ENCODE results near the gene DEPDC1.

The DEPDC1 gene, protein sequence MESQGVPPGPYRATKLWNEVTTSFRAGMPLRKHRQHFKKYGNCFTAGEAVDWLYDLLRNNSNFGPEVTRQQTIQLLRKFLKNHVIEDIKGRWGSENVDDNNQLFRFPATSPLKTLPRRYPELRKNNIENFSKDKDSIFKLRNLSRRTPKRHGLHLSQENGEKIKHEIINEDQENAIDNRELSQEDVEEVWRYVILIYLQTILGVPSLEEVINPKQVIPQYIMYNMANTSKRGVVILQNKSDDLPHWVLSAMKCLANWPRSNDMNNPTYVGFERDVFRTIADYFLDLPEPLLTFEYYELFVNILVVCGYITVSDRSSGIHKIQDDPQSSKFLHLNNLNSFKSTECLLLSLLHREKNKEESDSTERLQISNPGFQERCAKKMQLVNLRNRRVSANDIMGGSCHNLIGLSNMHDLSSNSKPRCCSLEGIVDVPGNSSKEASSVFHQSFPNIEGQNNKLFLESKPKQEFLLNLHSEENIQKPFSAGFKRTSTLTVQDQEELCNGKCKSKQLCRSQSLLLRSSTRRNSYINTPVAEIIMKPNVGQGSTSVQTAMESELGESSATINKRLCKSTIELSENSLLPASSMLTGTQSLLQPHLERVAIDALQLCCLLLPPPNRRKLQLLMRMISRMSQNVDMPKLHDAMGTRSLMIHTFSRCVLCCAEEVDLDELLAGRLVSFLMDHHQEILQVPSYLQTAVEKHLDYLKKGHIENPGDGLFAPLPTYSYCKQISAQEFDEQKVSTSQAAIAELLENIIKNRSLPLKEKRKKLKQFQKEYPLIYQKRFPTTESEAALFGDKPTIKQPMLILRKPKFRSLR

DNA sequence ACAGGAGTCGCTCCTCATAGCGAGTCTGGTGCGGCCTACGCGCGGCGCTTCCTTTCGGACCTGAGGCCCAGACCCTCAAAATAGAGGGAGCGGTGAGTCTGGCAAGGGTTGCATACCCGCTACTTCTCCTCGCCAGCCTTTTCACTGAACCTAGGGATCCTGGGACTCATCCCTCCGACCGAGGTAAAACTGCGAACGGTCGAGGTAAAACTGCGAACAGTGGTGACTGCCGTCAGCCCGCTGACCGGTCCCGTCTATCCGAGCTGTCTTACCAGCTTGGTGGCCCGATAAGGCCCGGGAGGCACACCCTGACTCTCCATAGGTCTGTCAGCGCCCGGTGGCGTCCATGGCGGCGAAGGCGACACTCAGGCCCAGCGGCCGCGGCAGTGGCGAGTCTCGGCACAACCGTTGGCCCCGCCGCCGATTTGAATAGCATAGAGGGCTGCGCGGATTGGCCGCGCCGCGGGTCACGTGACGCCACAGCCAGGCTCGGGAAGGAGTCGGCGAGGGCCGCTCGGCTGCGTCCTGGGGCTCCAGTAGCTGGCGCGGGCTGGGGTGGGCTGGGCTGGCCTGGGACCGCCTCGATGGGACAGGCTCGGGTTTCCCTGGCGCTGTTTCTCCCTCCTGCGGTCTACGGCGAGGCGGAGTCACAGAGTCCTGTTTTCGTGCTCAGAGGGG is at the start of gene DEPDC1:
TSS of gene DEPDC1 (minus strand) at position 403 of the 678 bp plus-strand sequence. CDS start at position 320, 83 bp downstream.
- Mint-ChIP-seq H3K27me3 (peaks cover 18% of the 10 kb centered on the region), H3K4me1 (peaks cover 14% of the 10 kb centered on the region), H3K4me3 (peak within 1 kb of the TSS; percentile 85), H3K27ac (peak within 1 kb of the TSS; percentile 60), H3K9me3 (no peaks in the 10 kb centered on the region), H3K36me3 (ENCODE audit: low read depth) (no peaks in the 10 kb centered on the region)
- DNase-seq = peak; percentile 81
- peak; percentile 98 for ATAC-seq

- Mint-ChIP-seq H3K4me1 (no peaks in the 10 kb centered on the region), H3K27me3 (no peaks in the 10 kb centered on the region), H3K27ac (no peak overlapping the region), H3K36me3 (ENCODE audit: low read depth) (no peaks in the 10 kb centered on the region), H3K9me3 (peaks cover 4% of the 10 kb centered on the region), H3K4me3 (no peak overlapping the region)
- ATAC-seq = no peak
- DNase-seq = no peak
These were observed 47.8 kb upstream of the DEPDC1 start for GRCh38 chr1:68544651-68545050.

DNA sequence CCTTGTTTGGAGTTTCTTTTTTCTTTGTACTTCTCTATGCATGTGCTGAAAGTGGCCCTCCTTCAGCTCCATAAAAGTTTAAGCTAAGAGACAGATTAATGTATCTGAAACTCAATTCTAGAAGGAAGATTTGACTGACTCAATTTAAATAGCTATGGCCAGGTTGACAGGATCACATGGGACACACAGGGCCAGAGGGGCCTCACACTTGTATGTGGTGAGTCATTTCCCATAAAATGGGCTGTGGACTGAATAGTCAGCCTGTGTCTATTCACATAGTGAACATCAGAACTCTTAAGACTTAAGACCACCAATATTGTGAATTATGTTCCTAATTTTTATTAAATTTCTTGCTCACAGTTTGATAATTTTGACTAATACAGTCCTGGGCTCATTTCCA is 45.7 kb upstream of the DEPDC1 start:
- Mint-ChIP-seq H3K36me3 (ENCODE audit: low read depth) (no peaks in the 10 kb centered on the region), H3K27ac (no peak overlapping the region), H3K4me1 (no peaks in the 10 kb centered on the region), H3K9me3 (no peaks in the 10 kb centered on the region), H3K4me3 (no peak overlapping the region), H3K27me3 (no peaks in the 10 kb centered on the region)
- DNase-seq (no peak), ATAC-seq (no peak)

GRCh38 chr1:68538941-68539340 is 42.1 kb upstream of the DEPDC1 start:
- Mint-ChIP-seq H3K27me3 (no peaks in the 10 kb centered on the region), H3K27ac (no peak overlapping the region), H3K4me1 (no peaks in the 10 kb centered on the region), H3K4me3 (no peak overlapping the region), H3K36me3 (ENCODE audit: low read depth) (no peaks in the 10 kb centered on the region), H3K9me3 (no peaks in the 10 kb centered on the region)
- DNase-seq (no peak), ATAC-seq (no peak)

DNA sequence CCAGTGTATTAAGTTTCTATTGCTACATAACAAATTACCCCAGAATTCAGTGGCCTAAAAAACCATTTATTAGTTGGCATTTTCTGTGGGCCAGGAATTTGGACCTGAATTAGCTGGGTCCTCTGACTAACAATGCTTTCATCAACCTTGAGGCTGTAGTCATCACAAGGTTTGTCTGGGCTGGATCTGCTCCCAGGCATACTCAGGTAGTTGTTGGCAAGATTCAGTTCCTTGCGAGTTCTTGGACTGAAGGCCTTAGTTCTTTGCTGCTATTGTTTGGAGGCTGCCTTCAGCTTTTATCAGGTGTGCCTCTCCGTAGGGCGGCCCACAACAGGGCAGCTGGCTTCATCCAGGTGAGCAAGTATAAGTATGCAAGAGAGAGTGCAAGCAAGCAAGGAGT is 31.4 kb upstream of the DEPDC1 start:
- no peaks in the 10 kb centered on the region for H3K36me3 Mint-ChIP-seq (ENCODE audit: low read depth)
- no peak overlapping the region for H3K4me3 Mint-ChIP-seq
- H3K9me3 Mint-ChIP-seq = peaks cover 4% of the 10 kb centered on the region
- H3K4me1 Mint-ChIP-seq = no peaks in the 10 kb centered on the region
- no peak overlapping the region for H3K27ac Mint-ChIP-seq
- ATAC-seq (no peak), DNase-seq (no peak)
- peaks cover 3% of the 10 kb centered on the region for H3K27me3 Mint-ChIP-seq

DNA sequence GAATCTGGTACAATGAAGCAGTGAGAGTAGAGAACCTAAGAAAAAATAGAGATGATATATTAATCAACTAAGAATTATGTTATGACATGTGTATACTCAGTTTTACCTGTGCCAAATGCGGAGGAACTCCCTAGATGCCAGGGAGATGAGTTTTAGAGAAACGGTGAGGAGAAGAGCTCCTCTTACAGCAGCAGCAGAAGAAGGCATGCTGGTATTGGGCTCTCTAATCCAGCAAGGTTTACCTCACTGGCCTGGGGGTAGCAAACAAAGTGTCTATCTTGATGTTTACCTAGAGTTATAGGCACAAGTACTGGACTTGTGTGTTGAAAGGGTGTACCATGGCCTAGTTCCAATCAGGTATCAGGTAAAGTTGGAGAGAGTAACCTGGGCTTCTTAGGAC is 28.9 kb upstream of the DEPDC1 start:
- Mint-ChIP-seq H3K9me3 (no peaks in the 10 kb centered on the region), H3K27me3 (peaks cover 3% of the 10 kb centered on the region), H3K27ac (no peak overlapping the region), H3K4me3 (no peak overlapping the region), H3K36me3 (ENCODE audit: low read depth) (no peaks in the 10 kb centered on the region), H3K4me1 (no peaks in the 10 kb centered on the region)
- DNase-seq (no peak), ATAC-seq (no peak)

- Mint-ChIP-seq H3K9me3 (no peaks in the 10 kb centered on the region), H3K4me1 (no peaks in the 10 kb centered on the region), H3K36me3 (ENCODE audit: low read depth) (no peaks in the 10 kb centered on the region), H3K4me3 (no peak overlapping the region), H3K27me3 (peaks cover 4% of the 10 kb centered on the region), H3K27ac (no peak overlapping the region)
- DNase-seq (no peak), ATAC-seq (no peak)
These were observed 24.4 kb upstream of the DEPDC1 start for GRCh38 chr1:68521286-68521685.

DNA sequence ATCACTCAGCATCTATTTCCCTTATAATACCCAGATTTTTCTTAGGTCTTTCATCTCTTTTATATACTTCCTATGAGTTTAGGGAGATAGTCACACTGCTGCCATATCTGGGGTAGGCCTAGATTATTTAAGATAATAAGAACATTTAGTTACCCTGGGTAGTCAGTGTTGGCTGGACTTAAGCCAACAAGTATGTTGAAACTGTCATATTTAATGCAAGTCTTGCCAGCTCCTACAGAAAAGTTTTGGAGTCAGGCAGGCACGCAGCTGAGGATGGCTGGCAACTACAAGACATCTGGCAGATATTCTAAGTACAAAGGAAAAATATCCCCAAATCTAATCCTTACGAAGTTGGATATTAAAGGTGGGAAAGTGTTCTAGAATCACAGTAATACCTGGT is 19.2 kb upstream of the DEPDC1 start:
- H3K4me3 Mint-ChIP-seq = no peak overlapping the region
- no peak for ATAC-seq
- no peak for DNase-seq
- H3K27ac Mint-ChIP-seq = no peak overlapping the region
- H3K4me1 Mint-ChIP-seq = no peaks in the 10 kb centered on the region
- peaks cover 2% of the 10 kb centered on the region for H3K27me3 Mint-ChIP-seq
- H3K36me3 Mint-ChIP-seq (ENCODE audit: low read depth) = no peaks in the 10 kb centered on the region
- H3K9me3 Mint-ChIP-seq = peaks cover 3% of the 10 kb centered on the region

- ATAC-seq (no peak), DNase-seq (no peak)
- H3K4me1 Mint-ChIP-seq = no peaks in the 10 kb centered on the region
- peaks cover 3% of the 10 kb centered on the region for H3K9me3 Mint-ChIP-seq
- no peak overlapping the region for H3K4me3 Mint-ChIP-seq
- no peaks in the 10 kb centered on the region for H3K27me3 Mint-ChIP-seq
- H3K36me3 Mint-ChIP-seq (ENCODE audit: low read depth) = no peaks in the 10 kb centered on the region
- H3K27ac Mint-ChIP-seq = no peak overlapping the region
These were observed 14.4 kb upstream of the DEPDC1 start for GRCh38 chr1:68511254-68511653.

DNA sequence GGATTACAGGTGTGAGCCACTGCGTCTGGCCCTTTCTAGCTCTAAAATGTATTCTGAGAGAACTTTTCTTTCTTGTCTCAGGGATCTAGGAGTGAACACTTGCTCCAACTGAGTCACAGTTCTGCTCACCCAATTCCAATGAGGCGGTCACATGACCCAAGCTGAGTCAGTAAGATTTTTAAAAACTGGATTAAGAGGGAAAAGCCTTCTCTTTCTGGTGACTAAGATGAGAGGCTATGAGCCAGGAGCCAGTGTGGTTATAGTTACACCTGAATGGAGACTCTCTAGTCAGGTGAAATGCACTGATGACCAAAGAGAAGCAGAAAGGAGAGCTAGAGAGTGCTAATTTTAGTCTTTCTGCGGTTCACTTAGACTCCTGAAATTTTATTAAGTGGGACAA is 9.5 kb upstream of the DEPDC1 start:
- Mint-ChIP-seq H3K4me1 (peaks cover 2% of the 10 kb centered on the region), H3K27me3 (no peaks in the 10 kb centered on the region), H3K36me3 (ENCODE audit: low read depth) (no peaks in the 10 kb centered on the region), H3K4me3 (no peak overlapping the region), H3K27ac (no peak overlapping the region), H3K9me3 (no peaks in the 10 kb centered on the region)
- DNase-seq = no peak
- ATAC-seq = no peak

DNA sequence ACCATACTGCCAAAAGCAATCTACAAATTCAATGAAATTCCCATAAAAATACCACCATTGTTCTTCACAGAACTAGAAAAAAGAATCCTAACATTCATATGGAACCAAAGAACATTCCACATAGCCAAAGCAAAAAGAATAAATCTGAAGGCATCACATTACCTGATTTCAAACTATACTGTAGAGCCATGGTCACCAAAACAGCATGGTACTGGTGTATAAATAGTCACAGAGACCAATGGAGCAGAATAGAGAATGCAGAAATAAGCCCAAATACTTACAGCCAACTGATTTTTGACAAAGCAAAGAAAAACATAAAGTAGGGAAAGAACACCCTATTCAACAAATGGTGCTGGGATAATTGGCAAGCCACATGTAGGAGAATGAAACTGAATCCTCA is 6.2 kb upstream of the DEPDC1 start:
- peaks cover 2% of the 10 kb centered on the region for H3K27me3 Mint-ChIP-seq

DNA sequence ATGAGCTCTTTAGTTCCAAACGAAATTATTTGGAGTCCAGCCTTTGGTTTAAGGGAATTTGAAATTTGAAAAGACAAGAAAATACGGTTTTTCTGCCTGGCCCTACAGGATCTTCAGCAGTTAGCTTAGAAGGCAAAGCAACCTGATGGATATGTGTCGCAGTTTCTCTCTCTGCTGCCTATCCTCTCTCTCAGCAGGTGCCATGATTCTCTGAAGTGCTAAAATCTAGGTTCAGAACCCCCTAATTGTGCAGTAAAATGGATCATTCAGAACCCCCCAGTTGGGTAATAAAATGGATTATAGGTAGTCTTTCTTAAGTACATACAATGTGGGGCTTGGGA is 446 bp upstream of the DEPDC1 start:
- peak overlapping the region; percentile 85 for H3K4me3 Mint-ChIP-seq
- DNase-seq (no peak), ATAC-seq (no peak)
- H3K27me3 Mint-ChIP-seq = peaks cover 18% of the 10 kb centered on the region
- no peaks in the 10 kb centered on the region for H3K9me3 Mint-ChIP-seq
- no peak overlapping the region for H3K27ac Mint-ChIP-seq
- no peaks in the 10 kb centered on the region for H3K36me3 Mint-ChIP-seq (ENCODE audit: low read depth)
- peaks cover 14% of the 10 kb centered on the region for H3K4me1 Mint-ChIP-seq

More for the DNA sequence above, 6.2 kb upstream of the DEPDC1 start:
- H3K36me3 Mint-ChIP-seq (ENCODE audit: low read depth) = no peaks in the 10 kb centered on the region
- ATAC-seq (no peak), DNase-seq (no peak)
- H3K27ac Mint-ChIP-seq = no peak overlapping the region
- H3K9me3 Mint-ChIP-seq = no peaks in the 10 kb centered on the region
- peaks cover 2% of the 10 kb centered on the region for H3K4me1 Mint-ChIP-seq
- H3K4me3 Mint-ChIP-seq = no peak overlapping the region

DNA sequence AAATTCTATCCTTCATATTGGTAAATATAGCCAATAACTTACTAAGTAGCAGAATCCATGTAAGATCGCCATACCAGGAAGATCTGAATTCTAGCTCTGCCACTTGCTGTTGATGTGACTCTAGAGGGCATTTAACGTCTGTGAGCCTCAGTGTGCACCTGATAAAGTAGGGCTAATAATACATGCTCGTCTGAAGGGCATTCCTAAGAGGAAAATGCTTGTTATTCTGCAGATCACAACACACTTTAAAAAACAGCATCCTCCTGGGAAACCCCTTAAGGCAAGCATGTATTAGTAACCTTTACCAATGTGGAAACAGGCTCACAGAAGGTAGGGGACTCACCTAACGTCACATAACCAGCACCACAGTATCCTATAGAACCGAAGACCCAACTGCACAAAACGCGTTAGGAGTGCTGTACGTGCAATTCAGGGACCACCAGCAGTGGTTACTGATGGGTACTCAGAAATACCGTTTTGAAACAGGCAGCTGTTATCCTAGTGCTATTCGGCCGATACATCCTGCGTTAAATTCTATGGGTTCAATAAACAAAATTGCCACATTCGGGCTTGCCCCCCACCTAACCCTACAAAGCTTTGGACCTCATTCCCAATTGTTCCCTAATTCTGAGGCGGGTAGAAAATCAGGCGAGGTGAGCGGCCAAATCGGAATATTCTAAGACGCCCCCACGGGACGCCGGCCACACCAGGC is 758 bp downstream of the DEPDC1 start:
- ATAC-seq (no peak), DNase-seq (no peak)
- Mint-ChIP-seq H3K36me3 (ENCODE audit: low read depth) (no peaks in the 10 kb centered on the region), H3K27ac (peak overlapping the region; percentile 60), H3K4me3 (peak overlapping the region; percentile 85), H3K9me3 (no peaks in the 10 kb centered on the region), H3K27me3 (peaks cover 18% of the 10 kb centered on the region), H3K4me1 (peaks cover 11% of the 10 kb centered on the region)

DNA sequence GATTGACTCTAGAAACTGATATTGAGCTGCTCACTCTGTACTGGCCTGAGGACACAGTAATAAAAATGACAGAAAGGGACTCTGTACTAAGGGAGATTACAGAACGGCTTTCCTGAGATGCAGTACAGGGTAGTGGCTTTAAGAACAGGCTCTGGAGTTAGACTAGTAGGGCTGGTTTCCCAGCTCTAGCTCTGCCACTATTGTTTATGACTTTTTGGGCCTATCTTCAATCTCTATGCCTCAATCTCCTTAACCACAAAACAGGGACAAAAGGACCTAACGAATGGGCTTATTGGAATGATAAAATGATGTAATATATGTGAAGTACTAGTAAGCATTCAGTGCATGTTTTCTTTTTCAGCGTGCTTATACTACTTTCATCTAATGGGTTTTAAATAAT is 1.4 kb downstream of the DEPDC1 start:
- H3K4me1 Mint-ChIP-seq = peaks cover 11% of the 10 kb centered on the region
- peak overlapping the region; percentile 85 for H3K4me3 Mint-ChIP-seq
- peaks cover 18% of the 10 kb centered on the region for H3K27me3 Mint-ChIP-seq
- H3K9me3 Mint-ChIP-seq = no peaks in the 10 kb centered on the region
- ATAC-seq (no peak), DNase-seq (no peak)
- no peak overlapping the region for H3K27ac Mint-ChIP-seq
- no peaks in the 10 kb centered on the region for H3K36me3 Mint-ChIP-seq (ENCODE audit: low read depth)
